Neural progenitor cell (in vitro differentiated cells): ENCODE measurements around the gene CDRT15.

Source experiments
- EZH2 ChIP-seq: fragments of 200-600 bp; sonication (generic); IDR thresholded peaks from 2 replicates; pipeline ENCODE4 v1.6.1; 2017; ENCODE audit warnings: antibody characterized with exemption, mild to moderate bottlenecking, moderate library complexity
- EZH2phosphoT487 ChIP-seq: fragments of 200-600 bp; sonication (generic); IDR thresholded peaks from 2 replicates; pipeline ENCODE4 v1.6.1; 2017; ENCODE audit warnings: antibody characterized with exemption
- TF ChIP-seq, protein P1 (sequence below): fragments of 200-600 bp; sonication (generic); IDR thresholded peaks from 2 replicates; pipeline ENCODE4 v1.5.1; 2017; ENCODE audit warnings: antibody characterized with exemption, mild to moderate bottlenecking

DNA sequence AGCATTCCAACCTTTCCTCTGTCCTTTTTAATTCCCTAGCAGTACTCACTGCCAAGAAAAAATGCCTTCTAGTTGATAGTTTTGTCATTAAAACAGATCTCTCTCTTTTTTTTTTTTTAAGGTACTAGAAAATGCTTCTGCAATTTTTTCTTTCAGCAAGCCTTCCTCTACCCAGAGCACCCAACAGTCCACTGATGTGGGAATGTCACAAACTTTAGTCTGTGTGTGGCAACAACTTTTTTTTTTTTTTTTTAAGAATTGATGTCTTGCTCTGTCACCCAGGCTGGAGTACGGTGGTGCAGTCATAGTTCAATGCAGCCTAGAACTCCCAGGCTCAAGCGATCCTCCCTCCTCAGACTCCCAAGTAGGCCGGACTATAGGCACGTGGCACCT lies 34.7 kb downstream of the CDRT15 start:
- TF ChIP-seq, protein P1, sequence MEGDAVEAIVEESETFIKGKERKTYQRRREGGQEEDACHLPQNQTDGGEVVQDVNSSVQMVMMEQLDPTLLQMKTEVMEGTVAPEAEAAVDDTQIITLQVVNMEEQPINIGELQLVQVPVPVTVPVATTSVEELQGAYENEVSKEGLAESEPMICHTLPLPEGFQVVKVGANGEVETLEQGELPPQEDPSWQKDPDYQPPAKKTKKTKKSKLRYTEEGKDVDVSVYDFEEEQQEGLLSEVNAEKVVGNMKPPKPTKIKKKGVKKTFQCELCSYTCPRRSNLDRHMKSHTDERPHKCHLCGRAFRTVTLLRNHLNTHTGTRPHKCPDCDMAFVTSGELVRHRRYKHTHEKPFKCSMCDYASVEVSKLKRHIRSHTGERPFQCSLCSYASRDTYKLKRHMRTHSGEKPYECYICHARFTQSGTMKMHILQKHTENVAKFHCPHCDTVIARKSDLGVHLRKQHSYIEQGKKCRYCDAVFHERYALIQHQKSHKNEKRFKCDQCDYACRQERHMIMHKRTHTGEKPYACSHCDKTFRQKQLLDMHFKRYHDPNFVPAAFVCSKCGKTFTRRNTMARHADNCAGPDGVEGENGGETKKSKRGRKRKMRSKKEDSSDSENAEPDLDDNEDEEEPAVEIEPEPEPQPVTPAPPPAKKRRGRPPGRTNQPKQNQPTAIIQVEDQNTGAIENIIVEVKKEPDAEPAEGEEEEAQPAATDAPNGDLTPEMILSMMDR = no peak
- TF ChIP-seq EZH2 (no peak), EZH2phosphoT487 (no peak)
